HG03520 (cell line): ENCODE data around the gene ANO4.

ENCODE experiments used
- ATAC-seq: cut with Tn5 transposase; IDR thresholded peaks from one replicate; pipeline ENCODE4 v1.9.1; 2021; ENCODE audit warnings: mild to moderate bottlenecking, moderate library complexity; ENCODE audit not compliant: unreplicated experiment

Gene ANO4

GRCh38 chr12:100942984-100943749, 148.6 kb downstream of the ANO4 start:
- no peak for ATAC-seq

DNA sequence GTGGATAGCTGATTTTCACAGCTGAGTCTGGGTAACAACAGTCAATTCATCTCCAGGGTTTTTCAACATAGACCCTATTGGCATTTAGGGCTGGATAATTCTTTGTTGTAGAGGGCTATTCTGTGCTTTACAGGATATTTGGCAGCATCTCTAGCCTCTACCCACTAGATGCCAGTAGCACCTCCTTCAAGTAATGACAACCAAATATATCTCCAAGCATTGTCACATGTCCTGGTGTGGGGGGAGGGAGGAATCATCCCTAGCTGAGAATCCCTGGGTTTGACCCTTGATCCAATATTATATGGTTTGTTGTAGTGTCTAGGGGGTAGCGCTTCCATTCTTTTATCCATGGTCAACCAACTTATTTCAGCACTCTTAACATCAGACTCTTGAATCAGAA, 157.2 kb downstream of the ANO4 start:
- ATAC-seq, result no peak

DNA sequence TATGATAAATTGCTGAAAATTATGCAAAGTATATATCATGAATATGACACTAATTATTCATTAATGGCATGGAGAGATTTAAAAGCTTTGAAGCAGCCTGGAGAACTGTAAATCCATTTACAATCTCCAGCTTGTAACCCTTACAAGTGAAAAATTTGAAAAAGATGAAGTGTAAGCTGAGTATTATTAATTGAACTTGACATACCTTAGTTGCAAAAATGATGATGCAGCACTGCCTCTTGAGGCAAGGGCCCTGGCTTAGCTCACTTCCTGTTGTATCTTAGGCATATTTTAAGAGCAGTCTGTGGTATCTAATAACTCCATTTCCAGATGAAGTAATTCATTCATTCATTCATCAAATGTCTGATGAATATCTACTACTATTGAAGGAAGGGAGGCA, 158.6 kb downstream of the ANO4 start:
- no peak for ATAC-seq

GRCh38 chr12:100953677-100954076, 159.1 kb downstream of the ANO4 start:
- no peak for ATAC-seq

DNA sequence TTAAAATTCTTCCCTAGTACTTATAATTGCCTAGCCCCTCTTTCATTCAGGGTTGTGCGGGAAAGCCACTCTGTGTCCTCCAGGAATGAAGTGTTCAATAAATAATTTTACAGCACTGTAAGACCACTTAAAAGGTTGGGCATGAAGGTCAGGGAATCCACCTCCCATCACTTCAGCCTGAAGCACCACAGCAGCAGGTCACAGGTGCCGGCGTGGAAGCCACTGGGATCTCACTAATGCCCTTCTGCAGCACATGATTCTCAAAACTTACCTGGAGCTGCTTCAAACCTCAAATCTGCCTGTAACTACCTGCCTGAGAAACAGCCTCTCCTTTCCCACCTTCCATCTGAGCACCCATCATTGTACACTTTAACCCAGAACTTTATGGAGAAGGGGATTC, 159.5 kb downstream of the ANO4 start:
- no peak for ATAC-seq

GRCh38 chr12:100955139-100955538, 160.6 kb downstream of the ANO4 start:
- no peak for ATAC-seq

GRCh38 chr12:100956311-100956852, 161.8 kb downstream of the ANO4 start:
- no peak for ATAC-seq

GRCh38 chr12:100959481-100959880, 164.9 kb downstream of the ANO4 start:
- no peak for ATAC-seq

DNA sequence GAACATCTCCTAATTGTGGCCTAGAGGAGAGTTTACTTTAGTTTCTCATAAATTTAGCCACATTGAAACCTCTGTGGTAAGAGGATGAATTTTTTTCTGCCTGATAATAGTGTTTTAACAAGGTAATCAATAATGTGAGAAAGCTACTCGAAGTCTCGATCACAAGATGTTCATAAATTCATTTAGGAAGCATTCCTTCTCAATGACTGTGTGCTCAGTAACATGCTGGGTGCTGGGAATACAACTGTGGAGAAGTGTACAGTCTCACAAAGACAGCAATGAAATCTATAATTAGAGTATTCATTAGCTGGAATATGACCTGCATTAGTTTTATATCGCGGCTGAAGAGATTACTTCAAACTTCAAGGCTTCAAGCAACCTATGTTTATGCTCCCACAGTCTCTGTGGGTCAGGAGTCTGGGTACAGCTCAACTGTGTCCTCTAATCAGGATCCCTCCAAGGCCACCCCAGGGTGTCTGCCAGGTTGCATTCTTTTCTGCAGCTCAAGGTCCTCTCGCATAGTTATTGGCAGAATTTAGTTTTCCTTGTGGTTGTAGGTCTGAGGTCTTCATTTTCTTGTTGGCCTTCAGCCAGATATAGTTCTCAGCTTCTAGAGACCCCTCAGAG, 167.6 kb downstream of the ANO4 start:
- no peak for ATAC-seq

- ATAC-seq, result no peak
Observed at GRCh38 chr12:100963381-100963780, 168.8 kb downstream of the ANO4 start.

GRCh38 chr12:100964028-100964427, 169.5 kb downstream of the ANO4 start:
- no peak for ATAC-seq

- no peak for ATAC-seq
Observed at GRCh38 chr12:100967189-100967588, 172.6 kb downstream of the ANO4 start.

DNA sequence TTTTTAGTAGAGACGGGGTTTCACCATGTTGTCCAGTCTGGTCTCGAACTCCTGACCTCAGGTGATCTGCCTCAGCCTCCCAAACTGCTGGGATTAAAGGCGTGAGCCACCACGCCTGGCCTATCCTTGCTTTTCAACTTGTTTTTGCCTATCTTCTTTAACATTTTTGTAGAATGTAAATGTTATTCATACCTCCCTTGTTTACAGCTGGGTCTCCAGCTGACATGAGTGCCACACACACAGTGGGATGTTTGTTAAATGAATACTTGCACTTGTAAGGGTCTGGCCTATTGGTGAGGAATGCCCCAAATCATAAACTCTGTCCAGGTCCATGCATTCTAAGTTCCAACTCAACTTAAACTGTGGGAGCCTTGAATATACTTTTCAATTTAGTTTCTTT, 176.3 kb downstream of the ANO4 start:
- ATAC-seq, result no peak

GRCh38 chr12:100972121-100972520, 177.5 kb downstream of the ANO4 start:
- ATAC-seq, result no peak

DNA sequence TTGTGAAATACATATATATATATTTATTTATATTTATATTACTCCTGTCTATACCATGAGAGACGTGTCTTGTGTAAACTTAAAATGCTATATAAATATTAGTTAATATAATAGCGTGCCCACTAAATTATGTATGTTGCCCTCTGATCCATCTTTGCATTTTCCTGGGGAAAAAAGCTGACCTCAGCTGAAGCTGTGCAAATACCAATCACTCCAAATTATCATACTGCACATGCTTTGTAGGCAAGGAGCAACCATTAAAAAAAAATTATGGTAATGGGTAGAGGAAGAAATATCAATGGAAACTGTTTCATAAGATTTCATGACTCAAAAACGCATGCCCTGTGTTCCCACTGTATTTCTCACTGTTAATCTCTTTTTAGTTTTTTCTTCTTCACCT, 179.8 kb downstream of the ANO4 start:
- ATAC-seq, result no peak

- ATAC-seq, result no peak
Observed at GRCh38 chr12:100974747-100975146, 180.2 kb downstream of the ANO4 start.

DNA sequence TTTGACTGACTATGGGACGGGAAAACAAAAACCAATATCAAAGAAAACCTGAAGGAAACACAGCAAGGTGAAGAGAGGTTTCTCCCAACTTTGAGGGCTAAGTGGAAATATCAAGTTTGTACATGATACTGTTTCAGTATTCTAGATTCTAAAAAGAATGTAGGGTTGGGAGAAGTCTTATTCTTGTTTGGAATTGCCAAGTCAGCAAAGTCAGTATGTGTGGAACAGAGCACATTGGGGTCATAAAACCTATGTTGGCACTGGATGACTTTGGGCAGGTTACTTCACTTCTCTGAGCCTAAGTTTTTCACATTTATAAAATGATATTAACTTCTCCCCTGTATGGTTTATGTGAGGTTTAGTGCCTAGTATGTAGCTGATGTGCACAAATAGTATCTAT, 182.2 kb downstream of the ANO4 start:
- no peak for ATAC-seq

GRCh38 chr12:100980856-100981255, 186.3 kb downstream of the ANO4 start:
- ATAC-seq, result no peak

DNA sequence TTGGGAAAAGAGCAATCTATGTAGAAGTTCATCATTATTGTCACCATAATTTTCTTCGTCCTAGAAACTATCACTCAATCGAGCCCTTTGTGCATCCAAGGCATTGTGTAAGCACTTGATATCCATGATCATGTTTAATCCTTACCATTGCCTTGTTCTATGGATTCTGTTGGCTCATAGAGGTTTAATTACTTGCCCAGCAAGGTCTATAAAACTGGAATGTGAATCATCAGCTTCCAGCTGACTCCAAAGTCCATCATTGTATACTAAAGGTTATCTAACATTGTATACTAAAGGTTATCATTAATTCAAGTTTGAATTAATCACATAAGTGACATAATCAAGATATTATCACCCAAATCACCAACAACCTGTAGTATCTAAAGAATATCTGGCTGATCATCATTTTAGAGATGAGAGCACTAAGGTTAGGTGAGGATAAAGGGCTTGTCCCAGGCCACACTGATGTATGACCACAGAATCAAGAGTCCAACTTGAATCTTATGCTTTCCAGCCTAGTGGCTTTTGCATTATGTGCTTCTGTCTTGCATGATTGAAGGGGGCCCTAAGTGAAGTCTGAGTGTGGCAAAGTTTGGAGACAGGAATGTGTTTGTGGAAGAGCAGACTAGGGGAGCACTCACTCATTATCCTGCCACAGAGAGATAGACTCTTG, 188.1 kb downstream of the ANO4 start:
- ATAC-seq, result no peak

DNA sequence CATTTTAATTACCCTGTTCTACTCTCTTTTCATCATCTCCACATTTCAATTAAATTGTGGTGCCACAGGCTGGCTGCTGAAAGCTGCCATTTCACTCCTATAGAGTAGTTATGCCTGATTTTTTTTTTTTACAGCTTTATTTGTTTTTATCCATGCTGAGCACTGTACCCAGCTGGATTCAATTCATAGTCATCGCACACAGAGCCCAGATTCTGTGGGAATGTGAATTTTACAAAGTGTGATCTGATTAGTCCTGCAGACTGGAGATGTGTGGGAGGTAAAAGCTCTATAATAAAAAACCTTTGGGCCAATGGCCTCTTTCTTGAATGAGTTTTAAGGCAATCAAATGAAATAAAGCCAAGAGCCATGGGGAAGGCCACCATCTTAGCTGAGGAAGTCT, 190.2 kb downstream of the ANO4 start:
- ATAC-seq, result no peak

GRCh38 chr12:100986595-100987547, 192.3 kb downstream of the ANO4 start:
- ATAC-seq, result no peak
